Fibroblast of pulmonary artery (primary cell): ENCODE results near the gene IRX4.

Experiments
- DNase-seq: peaks from one replicate; pipeline ENCODE4 v3.0.0-alpha.2; 2010; ENCODE audit warnings: low read depth
- H3K4me3 ChIP-seq: replicated peaks from 2 replicates; pipeline ENCODE4 v1.5.1; 2011; ENCODE audit warnings: low read depth, mild to moderate bottlenecking, control low read depth, low read length, moderate library complexity
- TF ChIP-seq, protein P1 (sequence below): IDR thresholded peaks from 2 replicates; pipeline ENCODE4 v1.5.1; 2011; ENCODE audit warnings: mild to moderate bottlenecking, control low read depth, low read length, inconsistent platforms; ENCODE audit errors: missing control alignments

Gene IRX4

DNA sequence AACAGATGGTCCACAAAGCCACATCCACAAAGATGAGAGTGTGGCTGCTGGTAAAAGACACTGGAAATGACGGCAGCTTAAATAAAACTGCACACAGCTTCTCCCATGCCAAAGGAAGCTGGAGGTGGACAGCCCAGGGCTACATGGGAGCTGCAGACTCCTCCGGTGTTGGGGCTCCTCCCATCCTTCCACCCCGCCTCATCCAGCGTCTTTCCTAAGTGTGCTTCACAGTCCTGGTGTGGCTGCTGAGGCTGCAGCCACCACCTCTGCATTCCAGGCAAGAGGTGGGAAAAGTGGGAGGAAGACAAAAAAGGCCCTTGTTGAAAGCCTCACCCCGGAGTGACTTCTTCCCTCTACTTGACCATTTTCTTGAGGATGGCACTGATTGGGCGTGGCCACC lies 37.0 kb upstream of the IRX4 start:
- no peak for DNase-seq
- H3K4me3 ChIP-seq: no peak overlapping the region
- TF ChIP-seq, protein P1, sequence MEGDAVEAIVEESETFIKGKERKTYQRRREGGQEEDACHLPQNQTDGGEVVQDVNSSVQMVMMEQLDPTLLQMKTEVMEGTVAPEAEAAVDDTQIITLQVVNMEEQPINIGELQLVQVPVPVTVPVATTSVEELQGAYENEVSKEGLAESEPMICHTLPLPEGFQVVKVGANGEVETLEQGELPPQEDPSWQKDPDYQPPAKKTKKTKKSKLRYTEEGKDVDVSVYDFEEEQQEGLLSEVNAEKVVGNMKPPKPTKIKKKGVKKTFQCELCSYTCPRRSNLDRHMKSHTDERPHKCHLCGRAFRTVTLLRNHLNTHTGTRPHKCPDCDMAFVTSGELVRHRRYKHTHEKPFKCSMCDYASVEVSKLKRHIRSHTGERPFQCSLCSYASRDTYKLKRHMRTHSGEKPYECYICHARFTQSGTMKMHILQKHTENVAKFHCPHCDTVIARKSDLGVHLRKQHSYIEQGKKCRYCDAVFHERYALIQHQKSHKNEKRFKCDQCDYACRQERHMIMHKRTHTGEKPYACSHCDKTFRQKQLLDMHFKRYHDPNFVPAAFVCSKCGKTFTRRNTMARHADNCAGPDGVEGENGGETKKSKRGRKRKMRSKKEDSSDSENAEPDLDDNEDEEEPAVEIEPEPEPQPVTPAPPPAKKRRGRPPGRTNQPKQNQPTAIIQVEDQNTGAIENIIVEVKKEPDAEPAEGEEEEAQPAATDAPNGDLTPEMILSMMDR: no peak

- no peak overlapping the region for H3K4me3 ChIP-seq
- TF ChIP-seq, protein P1: no peak
- DNase-seq: no peak
These were observed 36.5 kb upstream of the IRX4 start for GRCh38 chr5:1919209-1919566.

GRCh38 chr5:1918488-1919208 lies 35.9 kb upstream of the IRX4 start:
- no peak overlapping the region for H3K4me3 ChIP-seq
- TF ChIP-seq, protein P1: no peak
- DNase-seq: no peak

DNA sequence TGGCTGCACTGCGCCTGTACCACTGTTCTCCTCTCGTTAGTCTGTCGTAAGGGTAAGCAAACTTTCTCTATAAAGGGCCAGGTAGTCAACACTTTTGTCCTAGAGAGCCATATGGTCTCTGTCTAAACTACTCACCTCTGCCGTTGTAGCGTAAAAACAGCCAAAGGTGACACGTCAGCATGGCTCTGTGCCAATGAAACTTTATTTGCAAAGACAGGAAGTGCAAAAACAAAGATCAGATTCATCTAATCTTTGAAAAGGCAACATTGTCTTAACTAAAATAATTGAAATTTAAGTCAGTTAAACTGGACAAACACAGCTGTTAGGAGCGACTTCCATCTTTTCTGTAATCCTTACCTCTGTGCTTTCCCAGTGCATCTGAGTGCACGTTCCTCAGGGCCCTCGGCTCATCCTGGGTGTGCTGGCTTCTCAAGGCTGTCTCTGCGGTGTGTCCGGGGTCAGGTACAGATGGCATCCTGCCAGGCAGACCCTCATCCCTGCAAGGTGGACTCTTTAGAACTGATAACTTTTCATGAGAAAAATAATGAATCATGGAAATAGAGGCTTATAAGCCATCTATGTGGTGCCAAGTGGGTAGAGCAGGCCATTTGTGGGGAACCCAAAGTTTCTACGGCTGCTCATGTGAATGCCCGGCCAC lies 35.2 kb upstream of the IRX4 start:
- no peak overlapping the region for H3K4me3 ChIP-seq
- TF ChIP-seq, protein P1: no peak
- no peak for DNase-seq

- DNase-seq: no peak
- TF ChIP-seq, protein P1: no peak
- no peak overlapping the region for H3K4me3 ChIP-seq
These were observed 33.6 kb upstream of the IRX4 start for GRCh38 chr5:1916041-1917001.

DNA sequence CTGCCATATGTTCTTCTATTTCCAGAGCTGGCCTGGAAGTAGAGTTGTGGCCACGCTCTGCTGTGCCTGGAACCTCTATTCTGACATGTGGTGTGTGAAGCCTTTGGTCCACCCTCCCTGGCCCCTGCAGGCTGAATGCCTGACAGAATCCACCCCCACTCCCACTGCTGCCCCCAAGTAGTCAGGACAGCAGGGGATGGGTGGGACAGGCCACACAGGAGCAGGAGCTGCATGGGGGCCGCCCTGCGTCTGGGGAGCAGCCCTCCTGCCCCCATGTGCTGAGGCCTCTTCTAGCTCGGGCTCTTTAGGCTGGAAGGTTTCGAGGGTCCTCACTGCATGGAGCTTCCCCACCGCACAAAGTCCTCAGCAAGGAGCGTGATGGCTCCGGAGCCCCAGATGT lies 32.6 kb upstream of the IRX4 start:
- no peak for DNase-seq
- H3K4me3 ChIP-seq: no peak overlapping the region
- TF ChIP-seq, protein P1: no peak
